ENCODE results near the gene TM2D3. TPM values are rescaled to one million over a fixed set of nuclear protein-coding genes. Genes with fewer than 3 reads are reported as not detected.
"Not testable (repeated sequence)": the region's sequence is repeated elsewhere in the genome, so short reads cannot be mapped to it uniquely, and the experiment has no call there.

The TM2D3 gene
- total and polyA plus RNA-seq, 3 experiments from 2014 or later, result 35.8 to 68.0 (median 63.5) TPM

DNA sequence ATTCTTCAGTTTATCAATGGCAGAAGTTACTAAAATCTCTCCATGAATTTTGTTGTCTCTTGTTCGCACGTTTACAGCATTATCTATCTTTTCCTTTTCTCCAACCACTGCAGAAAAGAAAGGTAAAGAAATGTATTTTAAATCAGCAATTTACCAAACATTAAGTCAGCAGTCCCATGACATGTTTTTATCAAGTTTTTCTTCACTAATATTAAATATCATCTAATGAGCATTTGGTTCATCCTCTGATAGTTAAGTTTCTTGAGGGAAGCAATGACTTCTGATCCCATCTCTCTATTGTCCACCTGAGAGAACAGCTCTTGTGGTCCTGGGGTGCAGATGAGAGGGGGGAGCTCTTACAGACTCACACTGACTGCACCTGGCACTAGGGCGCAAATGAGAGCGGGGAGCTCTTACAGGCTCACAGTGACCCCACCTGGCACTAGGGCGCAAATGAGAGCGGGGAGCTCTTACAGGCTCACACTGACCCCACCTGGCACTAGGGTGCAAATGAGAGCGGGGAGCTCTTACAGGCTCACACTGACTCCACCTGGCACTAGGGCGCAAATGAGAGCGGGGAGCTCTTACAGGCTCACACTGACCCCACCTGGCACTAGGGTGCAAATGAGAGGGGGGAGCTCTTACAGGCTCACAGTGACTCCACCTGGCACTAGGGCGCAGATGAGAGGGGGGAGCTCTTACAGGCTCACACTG is 2.6 kb upstream of the TM2D3 start:
- H3K9me3 Mint-ChIP-seq; H3K9me3 ChIP-seq (ENCODE audit: low read length); DNase-seq; H3K4me3 ChIP-seq (ENCODE audit: low read length); H3K27me3 Mint-ChIP-seq; H3K27me3 ChIP-seq (ENCODE audit: insufficient read depth, low read length, poor library complexity, severe bottlenecking); POLR2A ChIA-PET; H3K27ac ChIP-seq (ENCODE audit: low read depth, low read length): not testable (repeated sequence)
- Mint-ChIP-seq H3K4me3 (peak overlapping the region in 6 of 7 donors; percentile 36 to 97 (median 52)), H3K4me1 (peaks cover 20 to 31% (median 25%) of the 10 kb centered on the region in 3 donors), H3K36me3 (peaks cover 0 to 49% (median 9%) of the 10 kb centered on the region in 3 donors), H3K27ac (peak overlapping the region; percentile 1 to 91 (median 76))
- Histone ChIP-seq H3K36me3 (ENCODE audit: insufficient read depth, low read length) (peaks cover 12% of the 10 kb centered on the region), H3K4me1 (ENCODE audit: insufficient read depth, low read length) (peaks cover 24% of the 10 kb centered on the region)
- CTCF ChIA-PET, result interaction anchor here (1.5 to 1.6 kb wide), 3 partner anchors 13 to 365 kb away, joined by 3 to 4 read pairs (median 3); no protein-coding TSS in a partner anchor

DNA sequence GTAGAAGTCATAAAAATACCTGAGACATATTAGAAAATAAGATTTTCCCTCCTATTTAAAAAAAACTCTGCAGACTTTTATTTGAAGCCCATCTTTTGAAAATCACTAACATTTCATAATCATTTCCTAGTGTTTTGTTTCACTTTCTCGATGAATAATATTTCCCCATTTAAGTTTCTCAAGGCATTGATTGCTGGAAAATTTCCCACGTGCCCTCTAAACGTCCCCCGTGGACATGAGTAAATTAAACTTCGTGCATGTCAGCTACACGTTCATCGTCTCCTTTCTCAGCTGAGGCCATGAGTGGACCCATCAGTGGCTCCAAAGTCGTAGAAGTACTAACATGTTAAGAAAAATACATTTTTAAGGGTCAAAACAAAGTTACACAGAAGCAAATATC is 2.0 kb upstream of the TM2D3 start:
- no peak overlapping the region for H3K4me3 ChIP-seq (ENCODE audit: low read length)
- no peaks in the 10 kb centered on the region for H3K9me3 Mint-ChIP-seq
- peak overlapping the region; percentile 8 to 97 (median 58) for H3K4me3 Mint-ChIP-seq
- POLR2A ChIA-PET, result no interaction called here
- no peaks in the 10 kb centered on the region for H3K27me3 ChIP-seq (ENCODE audit: insufficient read depth, low read length, poor library complexity, severe bottlenecking)
- peaks cover 0 to 48% (median 9%) of the 10 kb centered on the region in 3 donors for H3K36me3 Mint-ChIP-seq
- no peaks in the 10 kb centered on the region for H3K9me3 ChIP-seq (ENCODE audit: low read length)
- no peaks in the 10 kb centered on the region for H3K27me3 Mint-ChIP-seq
- CTCF ChIA-PET, result interaction anchor here (1.2 to 1.6 kb wide), 6 partner anchors 12 to 364 kb away, joined by 3 to 5 read pairs (median 4); partner anchors contain the start of gene TARS3
- peaks cover 14% of the 10 kb centered on the region for H3K36me3 ChIP-seq (ENCODE audit: insufficient read depth, low read length)
- H3K27ac Mint-ChIP-seq, result peak overlapping the region in 5 of 8 donors; percentile 14 to 91 (median 76)
- no peak overlapping the region for H3K27ac ChIP-seq (ENCODE audit: low read depth, low read length)
- peaks cover 25 to 37% (median 31%) of the 10 kb centered on the region in 3 donors for H3K4me1 Mint-ChIP-seq
- H3K4me1 ChIP-seq (ENCODE audit: insufficient read depth, low read length), result peaks cover 31% of the 10 kb centered on the region
- no peak for DNase-seq

DNA sequence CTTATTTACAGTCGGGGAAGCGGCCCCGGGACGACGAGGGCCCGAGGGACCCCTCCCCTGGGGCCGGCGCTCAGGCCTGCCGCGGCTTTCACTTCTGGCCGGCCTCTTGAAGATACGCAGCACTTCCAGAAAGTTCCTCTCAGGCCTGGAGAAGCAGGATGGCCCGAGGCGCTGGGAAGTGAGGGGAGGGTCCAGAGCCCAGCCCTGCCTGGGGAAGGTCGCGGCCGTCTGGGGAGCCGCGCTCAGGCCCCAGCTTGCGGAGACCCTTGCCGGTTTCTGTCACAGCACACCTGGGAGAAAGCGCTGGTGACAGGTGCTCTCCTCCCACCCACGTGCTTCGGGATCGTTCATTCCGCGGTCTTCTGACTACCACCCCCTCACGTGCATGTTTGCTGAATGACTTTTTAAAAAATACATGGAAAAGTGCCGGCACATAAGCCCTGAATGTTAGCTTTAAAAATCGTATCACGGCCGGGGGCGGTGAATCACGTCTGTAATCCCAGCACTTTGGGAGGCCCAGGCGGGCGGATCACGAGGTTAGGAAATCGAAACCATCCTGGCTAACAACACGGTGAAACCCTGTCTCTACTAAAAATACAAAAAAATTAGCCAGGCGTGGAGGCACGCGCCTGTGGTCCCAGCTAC is 727 bp upstream of the TM2D3 start:
- Histone ChIP-seq H3K9me3 (ENCODE audit: low read length) (no peaks in the 10 kb centered on the region), H3K27me3 (ENCODE audit: insufficient read depth, low read length, poor library complexity, severe bottlenecking) (no peaks in the 10 kb centered on the region), H3K27ac (ENCODE audit: low read depth, low read length) (peak overlapping the region; percentile 92), H3K4me1 (ENCODE audit: insufficient read depth, low read length) (peaks cover 40% of the 10 kb centered on the region), H3K4me3 (ENCODE audit: low read length) (peak overlapping the region; percentile 71), H3K36me3 (ENCODE audit: insufficient read depth, low read length) (peaks cover 25% of the 10 kb centered on the region)
- peaks cover 0 to 53% (median 10%) of the 10 kb centered on the region in 3 donors for H3K36me3 Mint-ChIP-seq
- no peaks in the 10 kb centered on the region for H3K27me3 Mint-ChIP-seq
- peak overlapping the region; percentile 85 to 97 (median 94) for H3K4me3 Mint-ChIP-seq
- POLR2A ChIA-PET, result interaction anchor here (0.6 to 1.7 kb wide), 3 partner anchors 11 to 94 kb away, joined by 4 to 7 read pairs (median 5); partner anchors contain the start of gene TARS3
- CTCF ChIA-PET, result interaction anchor here (1.2 to 2.5 kb wide), 5 partner anchors 11 to 359 kb away, joined by 3 to 22 read pairs (median 4); partner anchors contain the start of gene TARS3
- DNase-seq, result no peak
- peak overlapping the region; percentile 91 to 98 (median 96) for H3K27ac Mint-ChIP-seq
- no peaks in the 10 kb centered on the region for H3K9me3 Mint-ChIP-seq
- H3K4me1 Mint-ChIP-seq, result peaks cover 28 to 48% (median 40%) of the 10 kb centered on the region in 3 donors

DNA sequence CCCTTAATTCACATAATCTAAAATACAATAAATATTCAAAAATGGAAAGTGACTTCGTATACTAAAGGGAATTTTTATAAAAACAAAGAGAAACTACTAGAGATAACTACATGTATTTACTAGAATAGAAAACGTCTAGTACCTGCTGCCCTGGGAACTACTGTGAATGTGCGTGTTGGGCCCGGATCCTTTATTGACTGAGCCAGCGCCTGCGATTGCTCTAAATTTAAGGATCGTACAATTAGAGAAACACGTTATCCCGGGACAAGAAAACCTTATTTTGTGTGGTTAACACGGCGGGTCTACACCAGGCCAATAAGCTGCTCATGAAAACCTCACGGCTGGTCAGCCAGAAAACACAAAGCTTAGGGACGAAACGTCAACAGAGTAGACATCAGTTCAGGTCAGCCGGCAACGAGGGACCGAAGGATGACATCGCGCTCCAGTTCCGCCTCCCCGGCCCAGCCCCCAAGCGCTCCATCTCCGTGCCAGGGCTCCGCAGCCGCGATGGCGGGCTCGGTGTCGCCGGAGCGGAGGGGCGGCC is 555 bp downstream of the TM2D3 start:
- peaks cover 28 to 56% (median 47%) of the 10 kb centered on the region in 3 donors for H3K4me1 Mint-ChIP-seq
- Histone ChIP-seq H3K27me3 (ENCODE audit: insufficient read depth, low read length, poor library complexity, severe bottlenecking) (no peaks in the 10 kb centered on the region), H3K36me3 (ENCODE audit: insufficient read depth, low read length) (peaks cover 26% of the 10 kb centered on the region), H3K27ac (ENCODE audit: low read depth, low read length) (peak overlapping the region; percentile 92), H3K9me3 (ENCODE audit: low read length) (no peaks in the 10 kb centered on the region), H3K4me1 (ENCODE audit: insufficient read depth, low read length) (peaks cover 40% of the 10 kb centered on the region), H3K4me3 (ENCODE audit: low read length) (peak overlapping the region; percentile 71)
- H3K4me3 Mint-ChIP-seq, result peak overlapping the region; percentile 85 to 97 (median 94)
- no peak for DNase-seq
- peak overlapping the region; percentile 91 to 98 (median 98) for H3K27ac Mint-ChIP-seq
- POLR2A ChIA-PET, result interaction anchor here (0.5 to 1.7 kb wide), 4 partner anchors 10 to 358 kb away, joined by 5 to 8 read pairs (median 6); partner anchors contain the start of genes SNRPA1 and TARS3
- H3K27me3 Mint-ChIP-seq, result no peaks in the 10 kb centered on the region
- H3K9me3 Mint-ChIP-seq, result no peaks in the 10 kb centered on the region
- CTCF ChIA-PET, result interaction anchor here (0.9 to 2.5 kb wide), 4 partner anchors 9 to 357 kb away, joined by 3 to 22 read pairs (median 4); partner anchors contain the start of gene SNRPA1
- peaks cover 0 to 55% (median 8%) of the 10 kb centered on the region in 3 donors for H3K36me3 Mint-ChIP-seq

DNA sequence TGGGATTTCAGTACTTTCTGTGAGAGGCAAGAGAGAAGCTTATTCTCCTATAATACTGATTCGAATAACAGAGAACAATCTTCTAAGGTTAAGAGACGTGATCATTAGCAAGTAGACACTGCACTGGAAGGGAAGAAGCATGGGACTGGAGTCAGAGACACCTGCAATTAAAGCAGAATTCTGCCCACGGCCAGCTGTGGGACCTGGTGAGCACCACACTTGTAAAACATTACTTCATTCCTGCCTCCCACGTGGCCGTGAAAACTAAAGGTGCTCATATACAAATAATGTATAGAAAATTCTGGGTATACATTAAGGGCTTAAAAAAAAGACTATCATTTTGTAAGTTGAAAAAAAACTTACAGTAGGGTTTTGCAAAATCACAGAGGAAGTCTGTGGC is 2.0 kb downstream of the TM2D3 start:
- Histone ChIP-seq H3K4me3 (ENCODE audit: low read length) (no peak overlapping the region), H3K27ac (ENCODE audit: low read depth, low read length) (no peak overlapping the region), H3K9me3 (ENCODE audit: low read length) (no peaks in the 10 kb centered on the region), H3K36me3 (ENCODE audit: insufficient read depth, low read length) (peaks cover 26% of the 10 kb centered on the region), H3K4me1 (ENCODE audit: insufficient read depth, low read length) (peaks cover 40% of the 10 kb centered on the region), H3K27me3 (ENCODE audit: insufficient read depth, low read length, poor library complexity, severe bottlenecking) (no peaks in the 10 kb centered on the region)
- Mint-ChIP-seq H3K27me3 (no peaks in the 10 kb centered on the region), H3K27ac (peak overlapping the region; percentile 12 to 97 (median 78)), H3K4me3 (peak overlapping the region; percentile 20 to 97 (median 94)), H3K36me3 (peaks cover 10 to 60% (median 13%) of the 10 kb centered on the region in 3 donors), H3K9me3 (no peaks in the 10 kb centered on the region), H3K4me1 (peaks cover 33 to 64% (median 57%) of the 10 kb centered on the region in 3 donors)
- CTCF ChIA-PET, result interaction anchor here (1.2 to 1.8 kb wide), 3 partner anchors 9 to 1300 kb away, joined by 3 to 7 read pairs (median 3); no protein-coding TSS in a partner anchor
- POLR2A ChIA-PET, result no interaction called here
- no peak for DNase-seq

DNA sequence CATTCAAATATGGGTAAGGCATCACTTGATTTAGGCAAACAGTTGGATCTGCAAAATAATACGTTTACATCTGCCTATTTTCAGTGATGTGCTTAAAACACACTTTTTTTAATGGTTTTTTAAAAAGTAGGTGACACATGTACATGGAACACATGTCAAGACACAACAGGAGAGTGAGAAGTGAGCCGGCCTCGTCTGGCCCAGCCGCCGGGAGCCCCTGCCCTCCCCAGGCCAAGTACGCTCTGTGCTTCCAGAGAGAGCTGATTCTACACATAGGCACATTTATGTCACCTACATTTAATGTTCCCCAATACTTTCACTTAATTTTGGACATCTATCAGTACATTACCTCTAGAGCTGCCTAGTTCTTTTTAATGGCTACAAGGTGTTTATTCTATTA is 3.8 kb downstream of the TM2D3 start:
- H3K4me3 ChIP-seq (ENCODE audit: low read length), result no peak overlapping the region
- peaks cover 39% of the 10 kb centered on the region for H3K4me1 ChIP-seq (ENCODE audit: insufficient read depth, low read length)
- Mint-ChIP-seq H3K9me3 (no peaks in the 10 kb centered on the region), H3K4me3 (no peak overlapping the region), H3K27ac (no peak overlapping the region), H3K36me3 (peaks cover 12 to 70% (median 18%) of the 10 kb centered on the region in 3 donors), H3K4me1 (peaks cover 31 to 58% (median 53%) of the 10 kb centered on the region in 3 donors), H3K27me3 (no peaks in the 10 kb centered on the region)
- H3K27ac ChIP-seq (ENCODE audit: low read depth, low read length), result no peak overlapping the region
- no peaks in the 10 kb centered on the region for H3K9me3 ChIP-seq (ENCODE audit: low read length)
- ChIA-PET POLR2A (no interaction called here), CTCF (interaction anchor here (1.5 kb wide), 1 partner anchor 354 kb away, joined by 4 read pairs; the partner anchor contains the start of gene SNRPA1)
- H3K27me3 ChIP-seq (ENCODE audit: insufficient read depth, low read length, poor library complexity, severe bottlenecking), result no peaks in the 10 kb centered on the region
- DNase-seq, result no peak
- H3K36me3 ChIP-seq (ENCODE audit: insufficient read depth, low read length), result peaks cover 32% of the 10 kb centered on the region

DNA sequence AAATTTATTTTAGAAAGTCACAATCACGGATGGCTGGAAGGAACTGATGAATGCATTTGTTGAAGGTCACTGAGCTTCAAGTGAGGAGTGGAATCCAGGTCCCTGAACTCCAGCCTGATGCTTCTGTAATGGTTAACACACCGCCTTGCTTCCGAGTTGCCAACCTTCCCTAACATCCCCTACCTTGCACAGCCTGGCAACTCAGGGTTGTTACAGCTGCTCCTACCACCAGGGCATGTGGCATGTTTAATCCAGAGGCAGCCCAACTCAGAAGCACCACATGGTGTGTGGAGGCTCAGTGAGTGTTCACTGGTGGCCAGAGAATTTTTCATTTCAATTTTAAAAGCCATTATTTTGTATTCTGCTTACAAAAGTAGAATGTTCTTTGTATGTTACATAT is 4.9 kb downstream of the TM2D3 start:
- Histone ChIP-seq H3K27me3 (ENCODE audit: insufficient read depth, low read length, poor library complexity, severe bottlenecking) (no peaks in the 10 kb centered on the region), H3K4me1 (ENCODE audit: insufficient read depth, low read length) (peaks cover 37% of the 10 kb centered on the region), H3K9me3 (ENCODE audit: low read length) (no peaks in the 10 kb centered on the region), H3K4me3 (ENCODE audit: low read length) (no peak overlapping the region), H3K27ac (ENCODE audit: low read depth, low read length) (no peak overlapping the region), H3K36me3 (ENCODE audit: insufficient read depth, low read length) (peaks cover 38% of the 10 kb centered on the region)
- POLR2A ChIA-PET, result no interaction called here
- CTCF ChIA-PET, result no interaction called here
- Mint-ChIP-seq H3K4me1 (peaks cover 36 to 59% (median 58%) of the 10 kb centered on the region in 3 donors), H3K9me3 (no peaks in the 10 kb centered on the region), H3K4me3 (no peak overlapping the region), H3K27ac (peak overlapping the region in 1 of 8 donors; percentile 47), H3K36me3 (peaks cover 12 to 76% (median 18%) of the 10 kb centered on the region in 3 donors), H3K27me3 (no peaks in the 10 kb centered on the region)
- DNase-seq, result no peak
